ENCODE results near the gene OR52K2. TPM values are rescaled to one million over a fixed set of nuclear protein-coding genes. Genes with fewer than 3 reads are reported as not detected.
"Not testable (repeated sequence)": the region's sequence is repeated elsewhere in the genome, so short reads cannot be mapped to it uniquely, and the experiment has no call there.

The OR52K2 gene
- total RNA-seq, 8 experiments from 2014 or later = 0.17 to 1.1 (median 0.57) TPM; not detected in 4

DNA sequence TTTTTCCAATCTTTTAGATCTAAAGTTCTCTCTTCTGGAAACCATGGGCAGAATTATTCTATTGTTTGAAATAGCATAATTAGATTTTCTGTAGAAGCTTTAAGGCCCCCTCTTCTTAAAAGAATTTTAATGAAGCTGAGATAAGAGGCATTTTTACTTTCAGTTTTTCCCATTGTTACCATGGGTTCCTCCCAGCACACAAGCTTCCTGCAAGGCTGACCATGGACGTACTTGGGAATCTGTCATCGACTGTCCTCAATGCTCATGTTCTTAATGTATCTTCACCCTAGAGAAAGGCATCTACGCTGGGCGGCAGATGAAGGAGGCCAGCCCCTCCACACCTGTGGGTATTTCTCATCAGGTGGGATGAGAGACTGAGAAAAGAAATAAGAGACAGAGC, 11.1 kb downstream of the OR52K2 start:
- WGBS, 10 experiments = 37 to 92% (median 82%) methylated on average over 2 to 4 of the region's 4 CpGs; no CpG with 5 or more reads in 3 of the 10 experiments
- no peak overlapping the region for H3K4me3 ChIP-seq
- ATAC-seq (replicated peaks in 6 of 8) = no peak
- in situ Hi-C loops (cut with MboI; ENCODE audit: low pct_unique_long_range_greater_than_20kb in 2 of 9, low sequenced_read_pairs in 9 of 9, unreplicated experiment in 9 of 9) = no loop called here
- H3K4me1 ChIP-seq (replicated peaks in 1 of 2) = no peaks in the 10 kb centered on the region
- no peak overlapping the region for H3K27ac ChIP-seq

- no peak overlapping the region for H3K4me3 ChIP-seq
- WGBS, 10 experiments = 44 to 100% (median 80%) methylated on average over 1 to 5 of the region's 5 CpGs
- H3K27ac ChIP-seq = no peak overlapping the region
Measured at GRCh38 chr11:4464216-4465159, 15.4 kb downstream of the OR52K2 start.

GRCh38 chr11:4465407-4465806, 16.3 kb downstream of the OR52K2 start:
- H3K4me1 ChIP-seq (replicated peaks in 1 of 2) = peaks cover 2 to 6% of the 10 kb centered on the region in 2 donors
- H3K27ac ChIP-seq = no peak overlapping the region
- H3K4me3 ChIP-seq = no peak overlapping the region
- peak in 3 of 8 experiments; percentile 44 to 62 (median 60) for ATAC-seq (replicated peaks in 6 of 8)
- in situ Hi-C loops (cut with MboI; ENCODE audit: low pct_unique_long_range_greater_than_20kb in 2 of 9, low sequenced_read_pairs in 9 of 9, unreplicated experiment in 9 of 9) = no loop called here
- 0 to 67% (median 22%) methylated on average over 1 of the region's 1 CpG; no CpG with 5 or more reads in 3 of the 10 experiments for WGBS, 10 experiments

More at GRCh38 chr11:4464216-4465159, 15.4 kb downstream of the OR52K2 start:
- peaks cover 2 to 6% of the 10 kb centered on the region in 2 donors for H3K4me1 ChIP-seq (replicated peaks in 1 of 2)
- in situ Hi-C loops (cut with MboI; ENCODE audit: low pct_unique_long_range_greater_than_20kb in 2 of 9, low sequenced_read_pairs in 9 of 9, unreplicated experiment in 9 of 9) = no loop called here
- peak in 3 of 8 experiments; percentile 54 to 85 (median 82) for ATAC-seq (replicated peaks in 6 of 8)

- 0 to 92% (median 29%) methylated on average over 1 to 5 of the region's 5 CpGs for WGBS, 10 experiments
- in situ Hi-C loops (cut with MboI; ENCODE audit: low pct_unique_long_range_greater_than_20kb in 2 of 9, low sequenced_read_pairs in 9 of 9, unreplicated experiment in 9 of 9) = no loop called here
- Histone ChIP-seq H3K4me1 (replicated peaks in 1 of 2) (peaks cover 2 to 6% of the 10 kb centered on the region in 2 donors), H3K27ac (no peak overlapping the region), H3K4me3 (no peak overlapping the region)
- ATAC-seq (replicated peaks in 6 of 8) = peak in 4 of 8 experiments; percentile 26 to 85 (median 57)
Measured at GRCh38 chr11:4466131-4466870, 17.2 kb downstream of the OR52K2 start.

DNA sequence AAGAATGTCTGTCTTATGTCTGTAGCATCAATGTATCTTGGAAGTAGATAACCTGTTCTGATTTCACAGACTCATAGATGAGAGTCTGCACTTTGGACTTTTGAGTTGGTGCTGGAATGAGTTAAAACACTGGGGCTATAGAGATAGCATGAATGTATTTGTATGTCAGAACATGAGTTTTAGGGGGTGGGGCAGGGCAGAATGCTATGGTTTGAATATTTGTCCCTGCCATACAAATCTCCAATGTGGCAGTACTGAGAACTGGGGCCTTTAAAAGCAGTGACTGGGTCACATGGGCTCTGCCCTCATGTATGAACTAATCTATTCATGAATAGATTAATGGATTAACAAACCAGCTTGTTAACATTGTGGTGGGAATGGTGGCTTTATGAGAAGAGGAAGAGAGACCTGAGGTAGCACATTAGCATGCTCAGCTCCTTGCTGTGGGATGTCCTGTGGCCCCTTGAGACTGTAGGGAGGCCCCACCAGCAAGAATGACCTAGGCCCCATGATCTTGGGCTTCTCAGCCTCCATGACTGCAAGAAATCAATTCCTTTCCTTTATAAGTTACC, 17.9 kb downstream of the OR52K2 start:
- peaks cover 2 to 6% of the 10 kb centered on the region in 2 donors for H3K4me1 ChIP-seq (replicated peaks in 1 of 2)
- no peak overlapping the region for H3K4me3 ChIP-seq
- no peak overlapping the region for H3K27ac ChIP-seq
- peak in 2 of 8 experiments; percentile 6 to 9 for ATAC-seq (replicated peaks in 6 of 8)
- in situ Hi-C loops (cut with MboI; ENCODE audit: low pct_unique_long_range_greater_than_20kb in 2 of 9, low sequenced_read_pairs in 9 of 9, unreplicated experiment in 9 of 9) = no loop called here

DNA sequence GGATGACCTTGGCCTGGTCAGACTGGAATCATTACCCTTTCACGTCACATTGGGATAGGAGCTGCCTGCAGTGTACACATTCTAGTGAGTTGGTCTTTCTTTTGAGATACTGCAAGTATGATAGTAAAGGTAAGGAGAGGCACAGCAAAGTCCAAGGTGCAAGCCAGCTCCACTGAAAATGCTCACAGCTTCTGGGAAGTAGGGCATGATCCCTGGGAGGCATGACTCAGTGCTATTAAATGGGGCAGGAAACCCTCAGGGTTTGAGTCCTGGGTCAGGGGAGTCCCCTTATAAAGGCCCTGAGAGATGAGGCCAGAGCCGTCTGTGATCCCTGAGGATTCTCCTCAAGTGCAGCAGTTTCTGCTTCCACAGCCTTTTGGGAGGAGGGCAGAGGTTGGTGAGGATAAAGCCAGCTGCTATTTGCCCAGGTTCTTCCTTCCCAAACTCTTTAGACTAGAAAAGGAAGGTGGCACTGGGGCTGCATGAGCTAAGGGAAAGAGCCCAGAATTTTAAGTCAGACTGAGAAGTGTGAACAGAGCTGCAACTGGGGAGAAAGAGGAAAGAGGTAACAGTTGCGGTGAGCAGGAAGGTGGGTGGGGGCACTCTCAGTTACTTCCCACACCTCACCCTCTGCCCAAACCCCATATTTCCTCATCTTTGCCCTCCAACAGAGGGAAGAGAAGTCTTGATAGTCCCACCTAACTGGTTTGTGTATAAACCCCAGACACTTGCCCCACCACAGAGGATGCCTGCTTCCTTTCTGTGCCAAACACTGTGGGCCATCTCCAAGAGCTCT, 18.9 kb downstream of the OR52K2 start:
- WGBS, 10 experiments = 20 to 100% (median 38%) methylated on average over 1 to 2 of the region's 3 CpGs; no CpG with 5 or more reads in 3 of the 10 experiments
- ATAC-seq (replicated peaks in 6 of 8) = peak in 1 of 8 experiments; percentile 29
- in situ Hi-C loops (cut with MboI; ENCODE audit: low pct_unique_long_range_greater_than_20kb in 2 of 9, low sequenced_read_pairs in 9 of 9, unreplicated experiment in 9 of 9) = no loop called here
- peaks cover 2 to 6% of the 10 kb centered on the region in 2 donors for H3K4me1 ChIP-seq (replicated peaks in 1 of 2)
- H3K4me3 ChIP-seq = no peak overlapping the region
- H3K27ac ChIP-seq = no peak overlapping the region

DNA sequence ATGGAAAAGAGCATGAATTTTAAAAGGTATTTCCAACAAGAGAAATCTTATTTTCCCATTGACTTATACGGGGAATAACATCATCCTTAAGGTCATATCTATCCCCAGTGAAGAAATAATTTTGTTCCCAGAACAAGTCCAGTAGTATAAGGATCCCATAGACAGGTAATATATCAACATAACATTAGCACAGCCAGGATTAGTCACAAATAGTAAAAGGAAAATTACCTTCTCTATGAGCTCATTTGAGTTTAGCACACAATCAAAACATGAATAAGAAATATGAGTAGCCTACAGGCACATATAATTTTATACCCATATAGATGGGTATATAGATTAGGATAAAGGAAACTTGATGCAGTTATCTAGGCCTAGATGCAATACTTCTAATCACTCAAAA, 30.5 kb downstream of the OR52K2 start:
- H3K4me1 ChIP-seq (replicated peaks in 1 of 2) = no peaks in the 10 kb centered on the region
- H3K4me3 ChIP-seq = no peak overlapping the region
- no peak overlapping the region for H3K27ac ChIP-seq
- in situ Hi-C loops (cut with MboI; ENCODE audit: low pct_unique_long_range_greater_than_20kb in 2 of 9, low sequenced_read_pairs in 9 of 9, unreplicated experiment in 9 of 9) = no loop called here
- 25 to 100% (median 73%) methylated on average over 1 of the region's 1 CpG; no CpG with 5 or more reads in 2 of the 10 experiments for WGBS, 10 experiments
- peak in 1 of 8 experiments; percentile 73 for ATAC-seq (replicated peaks in 6 of 8)

DNA sequence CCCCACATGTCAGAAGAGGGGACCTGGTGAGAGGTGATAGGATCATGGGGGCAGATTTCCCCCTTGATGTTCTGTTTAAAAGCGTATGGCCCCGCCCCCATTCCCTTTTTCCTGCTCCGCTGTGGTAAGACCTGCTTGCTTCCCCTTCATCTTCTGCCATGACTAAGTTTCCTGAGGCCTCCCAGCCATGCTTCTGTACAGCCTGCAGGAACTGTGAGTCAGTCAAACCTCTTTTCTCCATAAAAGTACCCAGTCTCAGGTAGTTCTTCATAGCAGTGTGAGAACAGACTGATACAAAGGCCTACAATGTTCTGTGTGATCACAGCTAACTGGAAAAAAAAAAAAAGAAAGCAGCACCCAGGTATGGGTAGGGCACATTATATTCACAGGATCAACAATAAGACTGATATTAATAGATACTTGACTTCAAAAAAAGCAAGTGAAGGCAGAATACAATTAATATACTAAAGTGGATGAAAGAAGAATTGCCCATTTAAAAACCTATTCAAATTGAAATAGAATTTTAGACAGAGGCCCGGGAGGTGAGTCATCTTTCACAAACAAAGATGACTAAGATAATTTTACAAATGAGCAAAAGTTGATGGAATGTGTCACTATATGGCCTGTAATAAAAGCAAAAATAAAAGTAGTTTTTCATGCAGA, 31.6 kb downstream of the OR52K2 start:
- H3K4me1 ChIP-seq (replicated peaks in 1 of 2) = no peaks in the 10 kb centered on the region
- peak in 5 of 8 experiments; percentile 32 to 89 (median 57) for ATAC-seq (replicated peaks in 6 of 8)
- H3K4me3 ChIP-seq = no peak overlapping the region
- 0 to 80% (median 40%) methylated on average over 1 to 4 of the region's 4 CpGs; no CpG with 5 or more reads in 1 of the 10 experiments for WGBS, 10 experiments
- no peak overlapping the region for H3K27ac ChIP-seq
- in situ Hi-C loops (cut with MboI; ENCODE audit: low pct_unique_long_range_greater_than_20kb in 2 of 9, low sequenced_read_pairs in 9 of 9, unreplicated experiment in 9 of 9) = no loop called here

- in situ Hi-C loops (cut with MboI; ENCODE audit: low pct_unique_long_range_greater_than_20kb in 2 of 9, low sequenced_read_pairs in 9 of 9, unreplicated experiment in 9 of 9) = no loop called here
- no peak overlapping the region for H3K27ac ChIP-seq
- no peaks in the 10 kb centered on the region for H3K4me1 ChIP-seq (replicated peaks in 1 of 2)
- peak in 5 of 8 experiments; percentile 16 to 63 (median 41) for ATAC-seq (replicated peaks in 6 of 8)
- H3K4me3 ChIP-seq = no peak overlapping the region
Measured at GRCh38 chr11:4481240-4481582, 32.1 kb downstream of the OR52K2 start.

- no peak within 1 kb of the TSS for H3K4me3 ChIP-seq
- 20 to 100% (median 80%) methylated on average over 1 to 2 of the region's 2 CpGs; no CpG with 5 or more reads in 4 of the 10 experiments for WGBS, 10 experiments
- in situ Hi-C loops (cut with MboI; ENCODE audit: low pct_unique_long_range_greater_than_20kb in 2 of 9, low sequenced_read_pairs in 9 of 9, unreplicated experiment in 9 of 9) = no loop called here
- H3K4me1 ChIP-seq (replicated peaks in 1 of 2) = no peaks in the 10 kb centered on the region
- no peak for ATAC-seq (replicated peaks in 6 of 8)
- no peak within 1 kb of the TSS for H3K27ac ChIP-seq
Measured at GRCh38 chr11:4482445-4482844, 33.4 kb downstream of the OR52K2 start, which contains the start of gene OR52K1. Gene OR52K1 (plus strand): TSS chr11:4482646. CDS start chr11:4488901, 6,255 bp downstream.

DNA sequence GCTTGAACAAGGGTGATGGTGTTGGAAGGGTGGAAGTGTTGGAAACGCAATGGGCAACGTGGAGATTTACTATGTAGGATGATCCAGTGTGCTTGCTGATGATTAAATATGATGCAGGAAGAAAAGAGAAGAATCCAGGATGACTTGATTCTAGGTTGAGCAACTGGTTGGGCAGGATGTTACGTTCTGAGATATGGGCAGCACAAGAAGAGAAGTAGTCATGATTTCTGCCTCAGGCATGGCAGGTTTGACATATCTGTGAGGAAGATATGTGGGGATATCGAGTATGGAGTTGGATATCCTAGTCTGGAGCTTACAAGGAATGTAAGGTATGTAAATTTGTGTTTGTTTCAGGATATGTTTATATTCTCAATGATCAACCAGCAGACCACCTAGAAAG, 35.2 kb downstream of the OR52K2 start:
- no peak for ATAC-seq (replicated peaks in 6 of 8)
- Histone ChIP-seq H3K4me1 (replicated peaks in 1 of 2) (no peaks in the 10 kb centered on the region), H3K27ac (no peak overlapping the region), H3K4me3 (no peak overlapping the region)
- 25 to 84% (median 60%) methylated on average over 1 to 4 of the region's 4 CpGs; no CpG with 5 or more reads in 1 of the 10 experiments for WGBS, 10 experiments
- in situ Hi-C loops (cut with MboI; ENCODE audit: low pct_unique_long_range_greater_than_20kb in 2 of 9, low sequenced_read_pairs in 9 of 9, unreplicated experiment in 9 of 9) = no loop called here

GRCh38 chr11:4491405-4491804, 42.3 kb downstream of the OR52K2 start:
- H3K27ac ChIP-seq; ATAC-seq (replicated peaks in 6 of 8); in situ Hi-C loops (cut with MboI; ENCODE audit: low pct_unique_long_range_greater_than_20kb in 2 of 9, low sequenced_read_pairs in 9 of 9, unreplicated experiment in 9 of 9); H3K4me1 ChIP-seq (replicated peaks in 1 of 2); H3K4me3 ChIP-seq: not testable (repeated sequence)
- 20 to 100% (median 51%) methylated on average over 1 to 2 of the region's 2 CpGs for WGBS, 10 experiments
